Vagina (tissue), 2 donors: Measurements from ENCODE around the gene GRB2.
"Not testable (repeated sequence)": the region's sequence is repeated elsewhere in the genome, so short reads cannot be mapped to it uniquely, and the experiment has no call there.

Experiments used
- POLR2A ChIP-seq, 2 donors: fragments of 450-650 bp; IDR thresholded peaks; one replicate each; pipeline ENCODE4 v1.6.1; 2017; ENCODE audit warnings: antibody characterized with exemption in 2 of 2, mild to moderate bottlenecking in 2 of 2, moderate library complexity in 2 of 2
- POLR2AphosphoS5 ChIP-seq, 2 donors: sonication (generic); formaldehyde crosslinking; IDR thresholded peaks; one replicate each; pipeline ENCODE4 v1.9.0; 2017; ENCODE audit warnings: antibody characterized with exemption in 2 of 2, mild to moderate bottlenecking in 2 of 2, low read depth in 1 of 2; ENCODE audit not compliant: insufficient read depth in 1 of 2

DNA sequence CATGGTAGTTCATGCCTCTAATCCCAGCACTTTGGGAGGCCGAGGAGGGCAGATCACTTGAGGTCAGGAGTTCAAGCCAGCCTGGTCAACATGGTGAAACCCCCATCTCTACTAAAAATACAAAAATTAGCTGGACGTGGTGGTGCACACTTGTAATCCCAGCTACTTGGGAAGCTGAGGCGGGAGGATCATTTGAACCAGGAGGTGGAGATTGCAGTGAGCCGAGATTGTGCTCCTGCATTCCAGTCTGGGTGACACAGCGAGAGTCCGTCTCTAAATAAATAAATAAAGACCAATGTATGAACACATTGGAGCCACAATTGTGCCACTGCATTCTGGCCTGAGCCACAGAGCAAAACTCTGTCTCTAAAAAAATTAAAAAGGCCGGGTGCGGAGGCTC, 31.9 kb upstream of the GRB2 start:
- not testable (repeated sequence) for TF ChIP-seq POLR2A (IDR thresholded peaks at IDR 0.05); POLR2AphosphoS5 (IDR thresholded peaks at IDR 0.05; ENCODE audit: insufficient read depth in 1 of 2, low read depth in 1 of 2)
